Keratinocyte (primary cell): ENCODE data around the gene GADD45B.

Experiments used
- EZH2 ChIP-seq: IDR thresholded peaks from one replicate; pipeline ENCODE4 v1.6.1; 2012; ENCODE audit warnings: inconsistent platforms, mild to moderate bottlenecking, low read length, moderate library complexity
- TF ChIP-seq, protein P1 (sequence below), 3 experiments: IDR thresholded peaks in 1 of 3; conservative IDR thresholded peaks in 1 of 3; optimal IDR thresholded peaks in 1 of 3; 2 replicates in 2 of 3; 3 replicates in 1 of 3; pipeline versions ENCODE3 to v1.5.1; 2011; ENCODE audit warnings: low read length in 3 of 3, mild to moderate bottlenecking in 3 of 3, moderate library complexity in 2 of 3, control low read depth in 1 of 3, inconsistent platforms in 1 of 3; ENCODE audit not compliant: insufficient read depth in 2 of 3; ENCODE audit errors: extremely low read depth in 1 of 3

DNA sequence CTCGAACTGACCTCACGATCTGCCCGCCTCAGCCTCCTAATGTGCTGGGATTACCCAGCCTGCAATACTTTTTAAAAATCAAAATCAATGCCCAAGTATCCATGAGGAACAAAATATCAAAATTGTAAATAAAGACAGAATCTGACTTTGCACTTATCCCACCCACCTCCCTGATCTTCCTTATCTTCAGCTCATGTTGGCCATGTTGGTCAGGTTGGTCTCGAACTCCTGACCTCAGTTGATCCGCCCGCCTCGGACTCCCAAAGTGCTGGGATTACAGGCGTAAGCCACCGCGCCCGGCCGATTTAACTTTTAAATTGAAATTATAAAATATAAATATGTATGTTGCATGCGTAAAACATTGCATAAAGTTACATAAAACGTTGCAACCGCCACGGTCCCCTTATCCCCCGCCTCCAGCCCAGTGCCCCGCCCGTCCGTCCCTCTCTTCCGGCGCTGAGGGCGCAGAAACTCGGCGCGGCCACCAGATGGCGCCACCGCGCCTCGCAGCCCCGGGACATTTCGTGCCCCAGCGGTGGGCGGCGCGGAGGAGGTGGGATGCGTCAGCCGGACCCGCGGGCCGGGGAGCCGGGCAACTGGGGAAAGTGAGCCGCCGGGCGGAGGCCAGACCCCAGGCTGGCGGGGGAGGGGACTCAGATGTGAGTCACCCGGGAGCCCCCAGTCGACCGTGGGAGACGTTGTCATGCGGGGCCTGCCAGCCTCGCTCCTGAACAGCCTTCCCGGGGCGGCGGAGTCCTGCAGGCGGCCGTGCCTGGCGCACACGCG, 1.5 kb upstream of the GADD45B start:
- TF ChIP-seq, protein P1, sequence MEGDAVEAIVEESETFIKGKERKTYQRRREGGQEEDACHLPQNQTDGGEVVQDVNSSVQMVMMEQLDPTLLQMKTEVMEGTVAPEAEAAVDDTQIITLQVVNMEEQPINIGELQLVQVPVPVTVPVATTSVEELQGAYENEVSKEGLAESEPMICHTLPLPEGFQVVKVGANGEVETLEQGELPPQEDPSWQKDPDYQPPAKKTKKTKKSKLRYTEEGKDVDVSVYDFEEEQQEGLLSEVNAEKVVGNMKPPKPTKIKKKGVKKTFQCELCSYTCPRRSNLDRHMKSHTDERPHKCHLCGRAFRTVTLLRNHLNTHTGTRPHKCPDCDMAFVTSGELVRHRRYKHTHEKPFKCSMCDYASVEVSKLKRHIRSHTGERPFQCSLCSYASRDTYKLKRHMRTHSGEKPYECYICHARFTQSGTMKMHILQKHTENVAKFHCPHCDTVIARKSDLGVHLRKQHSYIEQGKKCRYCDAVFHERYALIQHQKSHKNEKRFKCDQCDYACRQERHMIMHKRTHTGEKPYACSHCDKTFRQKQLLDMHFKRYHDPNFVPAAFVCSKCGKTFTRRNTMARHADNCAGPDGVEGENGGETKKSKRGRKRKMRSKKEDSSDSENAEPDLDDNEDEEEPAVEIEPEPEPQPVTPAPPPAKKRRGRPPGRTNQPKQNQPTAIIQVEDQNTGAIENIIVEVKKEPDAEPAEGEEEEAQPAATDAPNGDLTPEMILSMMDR (optimal IDR thresholded peaks at IDR 0.05 in 1 of 3, IDR thresholded peaks at IDR 0.05 in 1 of 3, conservative IDR thresholded peaks at IDR 0.05 in 1 of 3; ENCODE audit: extremely low read depth in 1 of 3, insufficient read depth in 2 of 3, low read length in 3 of 3) = peak; percentile 53 to 93 (median 85)
- TF ChIP-seq EZH2 = no peak
